Measurements from ENCODE around the gene LRIG1. TPM values are rescaled to one million over a fixed set of nuclear protein-coding genes. Genes with fewer than 3 reads are reported as not detected.

LRIG1 gene
- total RNA-seq, 5 donors from 2014 or later (not counting 1 experiment from before 2014, with no cell fraction given) = 33.5 to 49.8 (median 41.1) TPM

GRCh38 chr3:66507423-66508260 lies 6.8 kb upstream of the LRIG1 start:
- Histone ChIP-seq H3K4me3 (ENCODE audit: control insufficient read depth in 1 of 2, extremely low read depth in 1 of 2, low read length in 1 of 2) (no peak overlapping the region), H3K36me3 (ENCODE audit: control insufficient read depth in 2 of 2, extremely low read depth in 1 of 2, insufficient read depth in 1 of 2, low read length in 1 of 2) (no peaks in the 10 kb centered on the region), H3K9me3 (no peaks in the 10 kb centered on the region), H3K27ac (ENCODE audit: low read length) (no peak overlapping the region), H3K4me1 (ENCODE audit: control insufficient read depth in 1 of 2, extremely low read depth in 1 of 2, insufficient read depth in 2 of 2, low read length in 2 of 2) (peaks cover 4% of the 10 kb centered on the region in 2 experiments), H3K27me3 (replicated peaks in 1 of 2; ENCODE audit: control insufficient read depth in 2 of 2, extremely low read depth in 1 of 2, insufficient read depth in 2 of 2, low read length in 1 of 2) (no peaks in the 10 kb centered on the region)
- peaks cover 10 to 17% (median 12%) of the 10 kb centered on the region in 3 donors for H3K4me1 Mint-ChIP-seq
- ATAC-seq (replicated peaks in 1 of 4) (no peak), DNase-seq (no peak)
- WGBS (ENCODE audit: insufficient coverage) = 100% methylated on average over 2 of the region's 8 CpGs
- ChIA-PET POLR2A (no interaction called here), CTCF (interaction anchor here in 1 of 2 donors (0.6 kb wide), 1 partner anchor 253 kb away, joined by 3 read pairs; no protein-coding TSS in a partner anchor)
- no peaks in the 10 kb centered on the region for H3K9me3 Mint-ChIP-seq
- H3K4me3 Mint-ChIP-seq = no peak overlapping the region
- no peak overlapping the region for H3K27ac Mint-ChIP-seq
- no peaks in the 10 kb centered on the region for H3K36me3 Mint-ChIP-seq
- peaks cover 2 to 7% of the 10 kb centered on the region in 2 donors for H3K27me3 Mint-ChIP-seq

DNA sequence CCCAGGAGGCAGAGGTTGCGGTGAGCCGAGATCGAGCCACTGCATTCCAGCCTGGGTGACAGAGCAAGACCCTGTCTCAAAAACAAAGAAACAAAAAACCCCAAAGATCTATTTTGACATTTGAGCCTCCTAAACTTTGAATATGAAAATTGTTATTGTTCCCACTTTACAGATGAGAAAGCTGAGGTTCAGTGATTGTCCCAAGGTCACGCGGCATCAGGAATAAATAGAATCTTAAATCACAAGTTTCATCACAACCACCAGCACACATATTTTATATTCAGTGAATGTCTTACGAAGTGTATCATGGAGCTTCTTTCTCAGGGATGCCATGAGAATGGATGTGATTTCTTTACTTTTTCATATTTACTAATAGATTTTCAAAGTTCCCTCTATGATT lies 5.3 kb upstream of the LRIG1 start:
- no CpG with 5 or more reads among the region's 6 CpGs for WGBS (ENCODE audit: insufficient coverage)

DNA sequence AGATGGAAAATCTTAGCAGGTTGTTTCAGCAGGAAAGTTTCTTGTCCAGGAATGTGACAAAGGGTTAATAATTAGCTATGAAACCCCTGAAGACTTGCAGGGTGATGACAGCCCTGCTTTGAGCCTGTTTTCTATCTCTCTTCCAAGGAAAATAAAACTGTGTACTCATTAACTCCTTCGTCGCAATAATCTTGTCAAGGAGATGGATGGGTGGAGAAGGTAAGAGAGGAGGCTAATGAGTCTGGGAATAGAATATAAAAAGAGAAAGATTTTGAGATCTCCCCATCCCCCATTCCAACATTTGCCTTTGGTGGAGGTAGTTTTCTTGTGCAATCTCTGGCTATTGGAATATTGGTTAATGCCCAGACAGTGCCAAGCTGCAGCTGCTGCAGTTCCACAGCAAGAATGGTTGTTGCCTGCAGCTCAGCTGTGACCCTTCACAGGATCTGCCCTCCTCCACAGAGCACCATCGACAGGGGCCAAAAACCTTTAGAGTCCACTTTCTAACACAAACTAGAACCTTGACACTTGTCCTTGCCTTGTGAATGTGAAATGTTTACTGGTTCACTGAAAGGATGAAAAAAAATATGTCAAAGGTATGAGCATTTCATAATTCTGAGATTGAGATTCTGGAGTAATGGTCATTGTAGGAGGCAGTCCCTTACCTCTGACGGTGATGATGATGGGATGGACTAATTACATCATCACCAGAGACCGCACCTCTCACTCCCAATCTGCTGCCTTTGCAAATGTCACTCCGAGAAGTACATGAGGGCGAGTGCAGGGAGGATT lies 4.2 kb upstream of the LRIG1 start:
- POLR2A ChIA-PET = interaction anchor here in 1 of 2 donors (0.6 kb wide), 1 partner anchor 97 kb away, joined by 4 read pairs; no protein-coding TSS in a partner anchor
- WGBS (ENCODE audit: insufficient coverage) = 100% methylated on average over 1 of the region's 7 CpGs
- H3K27me3 Mint-ChIP-seq = peaks cover 0 to 7% of the 10 kb centered on the region in 2 donors
- no peaks in the 10 kb centered on the region for H3K9me3 Mint-ChIP-seq
- no peaks in the 10 kb centered on the region for H3K36me3 Mint-ChIP-seq
- DNase-seq (no peak), ATAC-seq (replicated peaks in 1 of 4) (no peak)
- CTCF ChIA-PET = interaction anchor here in 1 of 2 donors (1.2 kb wide), 1 partner anchor 8 kb away, joined by 4 read pairs; no protein-coding TSS in a partner anchor
- no peak overlapping the region for H3K4me3 Mint-ChIP-seq
- H3K27me3 ChIP-seq (replicated peaks in 1 of 2; ENCODE audit: control insufficient read depth in 2 of 2, extremely low read depth in 1 of 2, insufficient read depth in 2 of 2, low read length in 1 of 2) = no peaks in the 10 kb centered on the region
- no peak overlapping the region for H3K4me3 ChIP-seq (ENCODE audit: control insufficient read depth in 1 of 2, extremely low read depth in 1 of 2, low read length in 1 of 2)
- no peaks in the 10 kb centered on the region for H3K9me3 ChIP-seq
- H3K27ac Mint-ChIP-seq = no peak overlapping the region
- H3K36me3 ChIP-seq (ENCODE audit: control insufficient read depth in 2 of 2, extremely low read depth in 1 of 2, insufficient read depth in 1 of 2, low read length in 1 of 2) = no peaks in the 10 kb centered on the region
- H3K4me1 ChIP-seq (ENCODE audit: control insufficient read depth in 1 of 2, extremely low read depth in 1 of 2, insufficient read depth in 2 of 2, low read length in 2 of 2) = peaks cover 10 to 13% of the 10 kb centered on the region in 2 experiments
- H3K4me1 Mint-ChIP-seq = peaks cover 26 to 32% (median 28%) of the 10 kb centered on the region in 3 donors
- H3K27ac ChIP-seq (ENCODE audit: low read length) = no peak overlapping the region

More for the DNA sequence above, 5.3 kb upstream of the LRIG1 start:
- Histone ChIP-seq H3K4me3 (ENCODE audit: control insufficient read depth in 1 of 2, extremely low read depth in 1 of 2, low read length in 1 of 2) (no peak overlapping the region), H3K36me3 (ENCODE audit: control insufficient read depth in 2 of 2, extremely low read depth in 1 of 2, insufficient read depth in 1 of 2, low read length in 1 of 2) (no peaks in the 10 kb centered on the region), H3K27ac (ENCODE audit: low read length) (no peak overlapping the region), H3K4me1 (ENCODE audit: control insufficient read depth in 1 of 2, extremely low read depth in 1 of 2, insufficient read depth in 2 of 2, low read length in 2 of 2) (peaks cover 10 to 12% of the 10 kb centered on the region in 2 experiments), H3K9me3 (no peaks in the 10 kb centered on the region), H3K27me3 (replicated peaks in 1 of 2; ENCODE audit: control insufficient read depth in 2 of 2, extremely low read depth in 1 of 2, insufficient read depth in 2 of 2, low read length in 1 of 2) (no peaks in the 10 kb centered on the region)
- no peak overlapping the region for H3K27ac Mint-ChIP-seq
- CTCF ChIA-PET = interaction anchor here in 1 of 2 donors (0.6 to 1.2 kb wide), 2 partner anchors 9 to 15 kb away, joined by 3 to 4 read pairs; no protein-coding TSS in a partner anchor
- ATAC-seq (replicated peaks in 1 of 4) (no peak), DNase-seq (no peak)
- H3K27me3 Mint-ChIP-seq = peaks cover 0 to 7% of the 10 kb centered on the region in 2 donors
- H3K4me1 Mint-ChIP-seq = peaks cover 25 to 31% (median 25%) of the 10 kb centered on the region in 3 donors
- no peaks in the 10 kb centered on the region for H3K36me3 Mint-ChIP-seq
- POLR2A ChIA-PET = interaction anchor here (0.6 to 0.7 kb wide), 2 partner anchors 16 to 118 kb away, joined by 3 to 6 read pairs; no protein-coding TSS in a partner anchor
- no peaks in the 10 kb centered on the region for H3K9me3 Mint-ChIP-seq
- H3K4me3 Mint-ChIP-seq = no peak overlapping the region

DNA sequence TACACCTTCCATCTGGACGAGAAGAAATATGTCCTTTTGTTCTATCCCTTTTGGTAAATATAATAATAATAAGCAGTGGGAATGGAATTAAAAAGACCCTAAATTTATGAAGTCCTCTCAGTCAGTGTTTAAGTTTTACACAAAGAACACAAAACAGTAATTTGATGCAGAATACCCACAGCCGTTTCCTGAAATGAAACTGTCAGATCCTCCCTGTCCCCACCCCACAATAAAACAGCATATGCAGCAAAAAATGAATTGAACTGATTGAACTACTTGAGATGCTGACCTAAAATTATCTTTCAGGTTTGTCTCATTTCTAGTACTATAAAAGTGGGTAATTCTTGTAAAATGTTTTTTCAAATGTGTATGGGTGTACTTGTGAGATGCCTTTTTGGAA lies 2.2 kb upstream of the LRIG1 start:
- H3K27me3 ChIP-seq (replicated peaks in 1 of 2; ENCODE audit: control insufficient read depth in 2 of 2, extremely low read depth in 1 of 2, insufficient read depth in 2 of 2, low read length in 1 of 2) = no peaks in the 10 kb centered on the region
- Mint-ChIP-seq H3K36me3 (no peaks in the 10 kb centered on the region), H3K4me3 (peak overlapping the region in 1 of 3 donors; percentile 98), H3K9me3 (no peaks in the 10 kb centered on the region), H3K27ac (peak overlapping the region in 1 of 2 donors; percentile 73), H3K4me1 (peaks cover 42 to 52% (median 49%) of the 10 kb centered on the region in 3 donors), H3K27me3 (peaks cover 0 to 7% of the 10 kb centered on the region in 2 donors)
- WGBS (ENCODE audit: insufficient coverage) = no CpG with 5 or more reads among the region's 2 CpGs
- ChIA-PET POLR2A (no interaction called here), CTCF (no interaction called here)
- no peaks in the 10 kb centered on the region for H3K9me3 ChIP-seq
- no peak for DNase-seq
- H3K36me3 ChIP-seq (ENCODE audit: control insufficient read depth in 2 of 2, extremely low read depth in 1 of 2, insufficient read depth in 1 of 2, low read length in 1 of 2) = no peaks in the 10 kb centered on the region
- no peak for ATAC-seq (replicated peaks in 1 of 4)
- H3K27ac ChIP-seq (ENCODE audit: low read length) = no peak overlapping the region
- no peak overlapping the region for H3K4me3 ChIP-seq (ENCODE audit: control insufficient read depth in 1 of 2, extremely low read depth in 1 of 2, low read length in 1 of 2)
- peaks cover 18 to 23% of the 10 kb centered on the region in 2 experiments for H3K4me1 ChIP-seq (ENCODE audit: control insufficient read depth in 1 of 2, extremely low read depth in 1 of 2, insufficient read depth in 2 of 2, low read length in 2 of 2)

DNA sequence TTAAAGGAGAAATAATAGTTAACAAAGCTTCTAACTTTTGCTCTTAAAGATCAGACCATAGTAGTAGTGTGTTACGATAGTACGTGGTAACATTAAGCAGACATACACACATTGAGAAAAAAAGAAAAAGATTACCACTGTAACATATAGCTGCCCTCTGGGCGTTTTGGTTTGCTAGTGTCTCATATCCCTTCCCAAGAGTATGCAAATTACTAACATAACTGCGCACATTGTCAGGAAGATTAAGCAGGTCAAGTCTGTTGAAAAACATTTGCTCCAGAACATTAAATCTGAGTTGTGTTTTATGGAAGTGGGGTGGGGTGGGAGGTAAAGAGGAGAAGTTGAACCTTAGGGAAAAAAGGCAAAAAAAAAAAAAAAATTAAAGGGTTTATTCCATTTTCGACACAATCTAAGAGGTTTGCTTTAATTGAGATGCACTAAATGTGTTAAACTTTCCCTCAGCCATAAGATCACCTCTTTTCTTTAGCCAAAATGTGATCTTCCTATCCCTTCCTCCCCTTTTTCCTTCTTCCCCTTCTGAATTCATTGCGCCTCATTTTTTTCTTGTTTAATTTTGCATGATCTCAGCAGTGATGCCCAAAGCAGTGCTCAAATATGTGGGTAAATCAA lies 1.5 kb upstream of the LRIG1 start:
- Mint-ChIP-seq H3K4me1 (peaks cover 49 to 58% (median 55%) of the 10 kb centered on the region in 3 donors), H3K27ac (peak overlapping the region in 1 of 2 donors; percentile 73), H3K4me3 (peak overlapping the region; percentile 55 to 98 (median 82)), H3K27me3 (peaks cover 0 to 7% of the 10 kb centered on the region in 2 donors), H3K9me3 (no peaks in the 10 kb centered on the region), H3K36me3 (no peaks in the 10 kb centered on the region)
- no peaks in the 10 kb centered on the region for H3K27me3 ChIP-seq (replicated peaks in 1 of 2; ENCODE audit: control insufficient read depth in 2 of 2, extremely low read depth in 1 of 2, insufficient read depth in 2 of 2, low read length in 1 of 2)
- no peak overlapping the region for H3K27ac ChIP-seq (ENCODE audit: low read length)
- ChIA-PET POLR2A (interaction anchor here in 1 of 2 donors (0.7 kb wide), 1 partner anchor 74 kb away, joined by 3 read pairs; no protein-coding TSS in a partner anchor), CTCF (no interaction called here)
- H3K36me3 ChIP-seq (ENCODE audit: control insufficient read depth in 2 of 2, extremely low read depth in 1 of 2, insufficient read depth in 1 of 2, low read length in 1 of 2) = no peaks in the 10 kb centered on the region
- ATAC-seq (replicated peaks in 1 of 4) (no peak), DNase-seq (no peak)
- H3K4me3 ChIP-seq (ENCODE audit: control insufficient read depth in 1 of 2, extremely low read depth in 1 of 2, low read length in 1 of 2) = no peak overlapping the region
- WGBS (ENCODE audit: insufficient coverage) = 87% methylated on average over 3 of the region's 6 CpGs
- H3K4me1 ChIP-seq (ENCODE audit: control insufficient read depth in 1 of 2, extremely low read depth in 1 of 2, insufficient read depth in 2 of 2, low read length in 2 of 2) = peaks cover 23 to 25% of the 10 kb centered on the region in 2 experiments
- H3K9me3 ChIP-seq = no peaks in the 10 kb centered on the region

Measured in T-cell (primary cell).